GM12872 (cell line): Measurements from ENCODE around the gene SH3YL1.

ENCODE experiments used
- TF ChIP-seq, protein P1 (sequence below): IDR thresholded peaks from 3 replicates; pipeline ENCODE4 v1.5.1; 2011; ENCODE audit warnings: low read depth, mild to moderate bottlenecking, low read length, moderate library complexity; ENCODE audit not compliant: insufficient read depth

Gene SH3YL1

GRCh38 chr2:279956-280649 is 16.3 kb upstream of the SH3YL1 start:
- TF ChIP-seq, protein P1, sequence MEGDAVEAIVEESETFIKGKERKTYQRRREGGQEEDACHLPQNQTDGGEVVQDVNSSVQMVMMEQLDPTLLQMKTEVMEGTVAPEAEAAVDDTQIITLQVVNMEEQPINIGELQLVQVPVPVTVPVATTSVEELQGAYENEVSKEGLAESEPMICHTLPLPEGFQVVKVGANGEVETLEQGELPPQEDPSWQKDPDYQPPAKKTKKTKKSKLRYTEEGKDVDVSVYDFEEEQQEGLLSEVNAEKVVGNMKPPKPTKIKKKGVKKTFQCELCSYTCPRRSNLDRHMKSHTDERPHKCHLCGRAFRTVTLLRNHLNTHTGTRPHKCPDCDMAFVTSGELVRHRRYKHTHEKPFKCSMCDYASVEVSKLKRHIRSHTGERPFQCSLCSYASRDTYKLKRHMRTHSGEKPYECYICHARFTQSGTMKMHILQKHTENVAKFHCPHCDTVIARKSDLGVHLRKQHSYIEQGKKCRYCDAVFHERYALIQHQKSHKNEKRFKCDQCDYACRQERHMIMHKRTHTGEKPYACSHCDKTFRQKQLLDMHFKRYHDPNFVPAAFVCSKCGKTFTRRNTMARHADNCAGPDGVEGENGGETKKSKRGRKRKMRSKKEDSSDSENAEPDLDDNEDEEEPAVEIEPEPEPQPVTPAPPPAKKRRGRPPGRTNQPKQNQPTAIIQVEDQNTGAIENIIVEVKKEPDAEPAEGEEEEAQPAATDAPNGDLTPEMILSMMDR: no peak

- TF ChIP-seq, protein P1: no peak
Measured at GRCh38 chr2:279366-279765, 15.5 kb upstream of the SH3YL1 start.

- TF ChIP-seq, protein P1: no peak
Measured at GRCh38 chr2:278927-279320, 15.1 kb upstream of the SH3YL1 start.

- TF ChIP-seq, protein P1: no peak
Measured at GRCh38 chr2:278312-278926, 14.6 kb upstream of the SH3YL1 start.

DNA sequence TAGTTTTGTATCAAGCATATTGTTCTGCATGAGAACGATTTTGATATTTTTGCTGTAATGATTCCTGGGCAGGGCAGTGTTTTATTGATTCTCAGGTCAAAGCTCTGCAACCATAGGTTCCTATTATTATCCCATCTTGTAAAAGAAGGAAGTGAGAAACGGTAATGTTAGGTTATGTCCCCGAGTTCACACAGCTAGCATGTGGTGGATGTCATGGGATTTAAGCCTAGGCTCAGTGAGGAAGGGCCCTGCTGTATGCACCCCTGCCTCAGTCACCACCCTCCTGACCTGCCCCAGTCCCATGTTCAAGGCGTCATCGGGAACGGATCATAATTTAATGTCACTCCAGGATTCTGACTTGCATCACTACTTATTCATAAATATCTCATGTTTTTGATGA is 11.6 kb upstream of the SH3YL1 start:
- TF ChIP-seq, protein P1: no peak

DNA sequence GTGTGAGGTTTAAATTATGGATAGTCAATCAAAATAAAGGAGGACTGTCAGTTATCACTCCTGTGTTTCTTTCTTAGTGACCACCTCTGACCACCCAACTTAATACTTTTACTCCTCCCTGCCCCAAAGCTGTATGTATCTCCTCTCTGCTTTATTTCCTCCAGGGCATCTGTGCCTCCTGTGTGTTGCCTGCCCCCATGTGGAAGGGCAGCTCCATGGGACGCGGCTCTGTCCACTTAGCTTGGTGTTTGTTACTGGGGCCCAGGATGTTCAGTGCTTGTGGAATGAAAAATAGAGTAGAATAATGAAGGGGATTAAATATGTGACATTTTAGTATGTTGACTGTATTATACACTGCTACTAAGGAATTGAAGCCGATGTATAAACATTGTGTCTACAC is 10.7 kb upstream of the SH3YL1 start:
- TF ChIP-seq, protein P1: no peak

GRCh38 chr2:273333-273732 is 9.5 kb upstream of the SH3YL1 start:
- TF ChIP-seq, protein P1: no peak
